Neural cell (in vitro differentiated cells): ENCODE results near the gene FUS.

Experiments
- EP300 ChIP-seq: fragments of 450-650 bp; conservative IDR thresholded peaks from 2 replicates; pipeline ENCODE4 v1.6.1; 2014; ENCODE audit warnings: antibody characterized with exemption, mild to moderate bottlenecking, moderate library complexity; ENCODE audit not compliant: poor library complexity, severe bottlenecking
- EZH2 ChIP-seq: fragments of 200-600, 300-800 bp; shearing (Covaris generic), sonication (generic); IDR thresholded peaks from 2 replicates; pipeline ENCODE4 v1.6.1; 2014; ENCODE audit warnings: antibody characterized with exemption, low read length, borderline replicate concordance, mild to moderate bottlenecking; ENCODE audit not compliant: insufficient read depth, poor library complexity, severe bottlenecking
- MXI1 ChIP-seq: fragments of 450-650 bp; conservative IDR thresholded peaks from 2 replicates; pipeline ENCODE4 v1.6.1; 2014; ENCODE audit warnings: antibody characterized with exemption, mild to moderate bottlenecking; ENCODE audit not compliant: poor library complexity, severe bottlenecking
- POLR2AphosphoS5 ChIP-seq: IDR thresholded peaks from 2 replicates; pipeline ENCODE4 v1.6.1; 2012
- RAD21 ChIP-seq: fragments of 450-650 bp; conservative IDR thresholded peaks from 2 replicates; pipeline ENCODE4 v1.6.1; 2014; ENCODE audit warnings: antibody characterized with exemption, mild to moderate bottlenecking, moderate library complexity
- TF ChIP-seq, protein P1 (sequence below): fragments of 450-650 bp; IDR thresholded peaks from 2 replicates; pipeline ENCODE4 v1.5.1; 2014; ENCODE audit warnings: antibody characterized with exemption, mild to moderate bottlenecking, moderate library complexity; ENCODE audit not compliant: poor library complexity, severe bottlenecking
- TF ChIP-seq, protein P2 (sequence below): IDR thresholded peaks from 2 replicates; pipeline ENCODE4 v1.6.1; 2012; ENCODE audit warnings: borderline replicate concordance

DNA sequence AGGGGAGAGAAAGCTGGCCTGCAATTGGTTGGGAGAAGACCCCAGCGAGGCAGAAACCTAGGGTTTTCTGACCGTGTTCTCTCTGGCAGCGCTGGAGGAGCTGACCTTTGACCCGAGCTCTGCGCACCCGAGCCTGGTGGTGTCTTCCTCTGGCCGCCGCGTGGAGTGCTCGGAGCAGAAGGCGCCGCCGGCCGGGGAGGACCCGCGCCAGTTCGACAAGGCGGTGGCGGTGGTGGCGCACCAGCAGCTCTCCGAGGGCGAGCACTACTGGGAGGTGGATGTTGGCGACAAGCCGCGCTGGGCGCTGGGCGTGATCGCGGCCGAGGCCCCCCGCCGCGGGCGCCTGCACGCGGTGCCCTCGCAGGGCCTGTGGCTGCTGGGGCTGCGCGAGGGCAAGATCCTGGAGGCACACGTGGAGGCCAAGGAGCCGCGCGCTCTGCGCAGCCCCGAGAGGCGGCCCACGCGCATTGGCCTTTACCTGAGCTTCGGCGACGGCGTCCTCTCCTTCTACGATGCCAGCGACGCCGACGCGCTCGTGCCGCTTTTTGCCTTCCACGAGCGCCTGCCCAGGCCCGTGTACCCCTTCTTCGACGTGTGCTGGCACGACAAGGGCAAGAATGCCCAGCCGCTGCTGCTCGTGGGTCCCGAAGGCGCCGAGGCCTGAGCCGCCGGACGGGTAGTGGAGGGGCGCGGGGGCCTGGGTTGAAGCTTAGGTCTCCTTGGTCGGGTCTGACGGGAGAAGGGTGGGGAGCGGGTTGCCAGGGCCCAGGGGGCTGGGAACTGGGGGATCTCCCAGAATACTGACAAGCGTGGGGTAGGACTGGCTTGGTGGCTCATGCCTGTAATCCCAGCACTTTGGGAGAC is 44.4 kb downstream of the FUS start:
- TF ChIP-seq POLR2AphosphoS5 (no peak), EP300 (no peak), RAD21 (no peak), EZH2 (no peak), MXI1 (no peak)
- TF ChIP-seq, protein P1, sequence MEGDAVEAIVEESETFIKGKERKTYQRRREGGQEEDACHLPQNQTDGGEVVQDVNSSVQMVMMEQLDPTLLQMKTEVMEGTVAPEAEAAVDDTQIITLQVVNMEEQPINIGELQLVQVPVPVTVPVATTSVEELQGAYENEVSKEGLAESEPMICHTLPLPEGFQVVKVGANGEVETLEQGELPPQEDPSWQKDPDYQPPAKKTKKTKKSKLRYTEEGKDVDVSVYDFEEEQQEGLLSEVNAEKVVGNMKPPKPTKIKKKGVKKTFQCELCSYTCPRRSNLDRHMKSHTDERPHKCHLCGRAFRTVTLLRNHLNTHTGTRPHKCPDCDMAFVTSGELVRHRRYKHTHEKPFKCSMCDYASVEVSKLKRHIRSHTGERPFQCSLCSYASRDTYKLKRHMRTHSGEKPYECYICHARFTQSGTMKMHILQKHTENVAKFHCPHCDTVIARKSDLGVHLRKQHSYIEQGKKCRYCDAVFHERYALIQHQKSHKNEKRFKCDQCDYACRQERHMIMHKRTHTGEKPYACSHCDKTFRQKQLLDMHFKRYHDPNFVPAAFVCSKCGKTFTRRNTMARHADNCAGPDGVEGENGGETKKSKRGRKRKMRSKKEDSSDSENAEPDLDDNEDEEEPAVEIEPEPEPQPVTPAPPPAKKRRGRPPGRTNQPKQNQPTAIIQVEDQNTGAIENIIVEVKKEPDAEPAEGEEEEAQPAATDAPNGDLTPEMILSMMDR, result no peak
- TF ChIP-seq, protein P2, sequence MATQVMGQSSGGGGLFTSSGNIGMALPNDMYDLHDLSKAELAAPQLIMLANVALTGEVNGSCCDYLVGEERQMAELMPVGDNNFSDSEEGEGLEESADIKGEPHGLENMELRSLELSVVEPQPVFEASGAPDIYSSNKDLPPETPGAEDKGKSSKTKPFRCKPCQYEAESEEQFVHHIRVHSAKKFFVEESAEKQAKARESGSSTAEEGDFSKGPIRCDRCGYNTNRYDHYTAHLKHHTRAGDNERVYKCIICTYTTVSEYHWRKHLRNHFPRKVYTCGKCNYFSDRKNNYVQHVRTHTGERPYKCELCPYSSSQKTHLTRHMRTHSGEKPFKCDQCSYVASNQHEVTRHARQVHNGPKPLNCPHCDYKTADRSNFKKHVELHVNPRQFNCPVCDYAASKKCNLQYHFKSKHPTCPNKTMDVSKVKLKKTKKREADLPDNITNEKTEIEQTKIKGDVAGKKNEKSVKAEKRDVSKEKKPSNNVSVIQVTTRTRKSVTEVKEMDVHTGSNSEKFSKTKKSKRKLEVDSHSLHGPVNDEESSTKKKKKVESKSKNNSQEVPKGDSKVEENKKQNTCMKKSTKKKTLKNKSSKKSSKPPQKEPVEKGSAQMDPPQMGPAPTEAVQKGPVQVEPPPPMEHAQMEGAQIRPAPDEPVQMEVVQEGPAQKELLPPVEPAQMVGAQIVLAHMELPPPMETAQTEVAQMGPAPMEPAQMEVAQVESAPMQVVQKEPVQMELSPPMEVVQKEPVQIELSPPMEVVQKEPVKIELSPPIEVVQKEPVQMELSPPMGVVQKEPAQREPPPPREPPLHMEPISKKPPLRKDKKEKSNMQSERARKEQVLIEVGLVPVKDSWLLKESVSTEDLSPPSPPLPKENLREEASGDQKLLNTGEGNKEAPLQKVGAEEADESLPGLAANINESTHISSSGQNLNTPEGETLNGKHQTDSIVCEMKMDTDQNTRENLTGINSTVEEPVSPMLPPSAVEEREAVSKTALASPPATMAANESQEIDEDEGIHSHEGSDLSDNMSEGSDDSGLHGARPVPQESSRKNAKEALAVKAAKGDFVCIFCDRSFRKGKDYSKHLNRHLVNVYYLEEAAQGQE, result no peak
